ENCODE measurements around the gene CLEC17A.
"Not testable (repeated sequence)": the region's sequence is repeated elsewhere in the genome, so short reads cannot be mapped to it uniquely, and the experiment has no call there.

Gene CLEC17A

GRCh38 chr19:14584372-14584771 is 1.5 kb downstream of the CLEC17A start:
- DNase-seq: not testable (repeated sequence)

- not testable (repeated sequence) for DNase-seq
Measured at GRCh38 chr19:14585187-14585586, 2.3 kb downstream of the CLEC17A start.

DNA sequence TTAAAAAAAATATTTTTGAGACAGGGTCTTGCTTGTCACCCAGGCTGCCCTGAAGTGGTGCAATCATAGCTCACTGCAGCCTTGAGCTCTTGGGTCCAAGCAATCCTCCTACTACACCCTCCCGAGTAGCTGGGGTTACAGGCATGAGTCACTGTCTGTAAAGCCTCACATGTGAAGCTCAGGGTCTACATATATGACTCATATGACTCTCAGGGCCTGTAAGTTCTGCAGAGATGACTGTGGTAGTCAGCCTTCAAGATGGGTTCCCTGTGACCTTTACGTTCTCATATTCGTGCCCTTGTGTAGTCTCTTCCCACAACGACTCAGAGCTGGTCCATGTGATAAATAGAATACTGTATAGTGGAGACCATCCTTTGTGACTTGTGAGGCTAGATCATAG is 6.5 kb downstream of the CLEC17A start:
- not testable (repeated sequence) for DNase-seq

- no peak for DNase-seq
Measured at GRCh38 chr19:14595558-14595957, 12.7 kb downstream of the CLEC17A start.

GRCh38 chr19:14599548-14600147 is 16.8 kb downstream of the CLEC17A start:
- no peak for DNase-seq

DNA sequence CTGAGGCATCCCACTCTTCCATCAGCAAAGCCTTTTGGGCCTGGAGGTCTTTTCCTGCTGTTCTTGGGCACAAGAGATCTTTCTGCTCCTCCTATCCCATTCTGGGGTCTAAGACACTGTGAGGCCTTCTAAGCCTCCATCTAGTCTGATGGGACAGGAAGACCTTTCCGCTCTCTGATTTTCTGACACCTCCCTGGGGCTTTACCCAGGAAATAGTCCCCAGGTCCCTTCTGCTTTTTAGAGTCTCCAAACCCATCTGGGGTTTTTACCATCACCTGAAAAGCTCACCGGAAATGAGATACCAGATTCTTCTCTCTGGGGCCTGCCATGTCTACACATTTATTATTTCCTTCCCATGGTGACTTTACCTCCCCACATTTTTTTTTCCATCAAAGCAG is 21.1 kb downstream of the CLEC17A start:
- no peak for DNase-seq

- DNase-seq: no peak
Measured at GRCh38 chr19:14606627-14607026, 23.7 kb downstream of the CLEC17A start.

DNA sequence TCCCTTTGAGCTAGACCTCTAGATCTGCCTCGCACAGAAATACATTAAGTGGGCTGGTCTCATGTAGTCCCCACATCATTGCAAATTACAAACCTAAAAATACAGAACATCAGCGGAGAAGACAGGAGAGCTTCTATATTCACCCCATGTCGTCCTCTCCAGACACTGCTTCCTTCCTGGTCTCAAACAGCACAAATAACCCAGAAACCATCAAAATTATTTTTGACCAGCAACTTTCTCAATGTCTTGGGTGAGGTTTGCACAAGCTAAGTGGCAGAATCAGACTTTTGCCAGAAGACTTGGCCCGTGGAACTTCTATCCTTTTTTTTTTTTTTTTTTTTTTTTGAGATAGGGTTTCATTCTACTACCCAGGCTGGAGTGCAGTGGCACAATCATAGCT is 28.2 kb downstream of the CLEC17A start:
- no peak for DNase-seq

DNA sequence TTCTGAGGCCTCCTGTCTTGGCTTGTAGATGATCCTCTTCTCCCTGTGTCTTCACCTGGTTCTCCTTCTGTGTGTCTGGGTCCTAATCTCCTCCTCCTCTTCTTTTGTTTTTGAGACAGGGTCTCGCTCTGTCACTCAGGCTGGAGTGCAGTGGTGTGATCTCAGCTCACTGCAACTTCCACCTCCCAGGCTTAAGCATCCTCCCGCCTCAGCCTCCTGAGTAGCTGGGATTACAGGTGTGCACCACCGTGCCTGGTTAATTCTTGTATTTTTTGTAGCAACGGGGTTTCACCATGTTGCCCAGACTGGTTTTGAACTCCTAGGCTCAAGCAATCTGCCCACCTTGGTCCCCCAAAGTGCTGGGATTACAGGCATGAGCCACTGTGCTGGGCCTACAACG is 29.4 kb downstream of the CLEC17A start:
- DNase-seq: not testable (repeated sequence)

- no peak for DNase-seq
Measured at GRCh38 chr19:14612657-14613056, 29.8 kb downstream of the CLEC17A start.

- not testable (repeated sequence) for DNase-seq
Measured at GRCh38 chr19:14613399-14614098, 30.7 kb downstream of the CLEC17A start.

- DNase-seq: no peak
Measured at GRCh38 chr19:14614099-14614412, 31.2 kb downstream of the CLEC17A start.

DNA sequence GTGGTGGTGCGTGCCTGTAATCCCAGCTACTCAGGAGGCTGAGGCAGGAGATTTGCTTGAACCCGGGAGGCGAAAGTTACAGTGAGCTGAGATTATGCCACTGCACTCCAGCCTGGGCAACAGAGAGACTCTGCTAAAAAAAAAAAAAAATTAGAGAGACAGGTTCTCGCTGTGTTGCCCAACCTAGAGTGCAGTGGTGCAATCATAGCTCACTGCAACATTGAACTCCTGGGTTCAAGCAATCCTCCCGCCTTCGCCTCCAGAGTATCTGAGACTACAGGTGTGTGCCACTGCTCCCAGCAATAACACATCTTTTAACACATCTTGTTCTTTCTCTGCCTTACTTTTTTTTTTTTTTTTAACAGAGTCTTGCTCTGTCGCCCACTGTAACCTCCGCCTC is 32.7 kb downstream of the CLEC17A start:
- DNase-seq: no peak

- no peak for DNase-seq
Measured at GRCh38 chr19:14616407-14616806, 33.5 kb downstream of the CLEC17A start.

DNA sequence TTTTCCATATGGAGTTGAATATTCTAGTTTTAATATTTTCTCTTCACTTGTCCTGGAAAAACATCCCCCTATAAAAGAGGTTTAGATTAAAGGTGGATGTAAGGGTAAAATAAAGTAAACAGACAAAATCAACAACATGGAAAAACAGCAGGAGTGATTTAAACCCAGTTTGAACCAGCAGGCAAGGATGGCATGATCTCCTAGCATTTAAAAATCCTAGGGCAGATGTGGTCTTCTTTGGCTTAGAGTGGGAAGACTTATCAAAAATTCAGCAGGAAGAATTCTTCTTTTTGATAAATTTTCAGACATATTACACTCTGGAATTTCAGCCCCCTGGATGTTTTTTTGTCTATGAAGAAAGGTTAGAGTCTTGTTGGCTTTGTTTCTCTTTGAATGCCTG is 36.5 kb downstream of the CLEC17A start:
- DNase-seq: no peak

DNA sequence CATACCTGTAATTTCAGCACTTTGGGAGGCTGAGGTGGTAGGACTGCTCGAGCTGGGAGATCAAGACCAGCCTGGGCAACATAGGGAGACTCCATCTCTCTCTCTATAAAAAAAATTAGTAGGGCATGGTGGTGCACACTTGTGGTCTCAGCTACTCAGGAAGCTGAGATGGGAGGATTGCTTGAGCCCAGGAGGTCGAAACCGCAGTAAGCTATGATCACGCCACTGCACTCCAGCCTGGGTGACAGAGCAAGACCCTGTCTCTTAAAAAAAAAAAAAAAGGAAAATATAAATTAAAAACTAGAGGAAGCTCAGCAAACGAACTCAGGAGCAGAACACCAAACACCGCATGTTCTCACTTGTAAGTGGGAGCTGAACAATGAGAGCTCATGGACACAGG is 41.6 kb downstream of the CLEC17A start:
- not testable (repeated sequence) for DNase-seq

DNA sequence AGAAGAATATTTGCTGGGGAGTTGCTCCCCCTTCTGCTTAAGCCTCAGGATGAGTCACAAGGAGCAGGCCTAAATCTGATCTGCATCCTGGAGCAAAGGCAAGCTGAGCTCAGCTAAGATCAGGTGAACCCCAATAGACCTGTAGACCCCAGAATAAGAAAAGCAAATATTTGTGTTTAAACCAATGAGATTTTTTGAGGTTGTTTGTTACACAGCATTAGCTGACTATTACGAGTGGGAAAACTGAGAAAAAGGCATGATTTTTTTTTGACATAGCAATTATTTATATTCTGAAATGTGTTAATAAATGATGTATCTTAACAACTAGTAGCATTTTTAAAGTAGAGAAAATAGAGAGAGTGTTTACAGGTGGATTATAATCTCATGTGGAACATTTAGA is 46.7 kb downstream of the CLEC17A start:
- no peak for DNase-seq

GRCh38 chr19:14632286-14632685 is 49.4 kb downstream of the CLEC17A start:
- DNase-seq: no peak

- no peak for DNase-seq
Measured at GRCh38 chr19:14639536-14640277, 56.8 kb downstream of the CLEC17A start.

- no peak for DNase-seq
Measured at GRCh38 chr19:14648506-14648905, 65.6 kb downstream of the CLEC17A start.

- DNase-seq: no peak
Measured at GRCh38 chr19:14649020-14649419, 66.1 kb downstream of the CLEC17A start.

DNA sequence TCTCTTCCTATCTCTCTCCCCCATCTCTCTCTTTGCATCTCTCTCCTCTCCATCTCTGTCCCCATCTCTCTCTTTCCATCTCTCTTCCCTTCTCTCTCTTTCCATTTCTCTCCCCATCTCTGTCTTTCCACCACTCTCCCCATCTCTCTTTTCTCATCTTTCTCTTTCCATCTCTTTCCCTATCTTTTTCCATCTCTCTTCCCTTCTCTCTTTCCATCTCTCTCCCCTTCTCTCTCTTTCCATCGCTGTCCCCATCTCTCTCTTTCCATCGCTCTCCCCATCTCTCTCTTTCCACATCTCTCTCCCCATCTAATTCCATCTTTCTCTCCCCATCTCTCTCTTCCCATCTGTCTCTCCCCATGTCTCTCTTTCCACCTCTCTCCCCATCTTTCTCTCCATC is 67.3 kb downstream of the CLEC17A start:
- no peak for DNase-seq

DNA sequence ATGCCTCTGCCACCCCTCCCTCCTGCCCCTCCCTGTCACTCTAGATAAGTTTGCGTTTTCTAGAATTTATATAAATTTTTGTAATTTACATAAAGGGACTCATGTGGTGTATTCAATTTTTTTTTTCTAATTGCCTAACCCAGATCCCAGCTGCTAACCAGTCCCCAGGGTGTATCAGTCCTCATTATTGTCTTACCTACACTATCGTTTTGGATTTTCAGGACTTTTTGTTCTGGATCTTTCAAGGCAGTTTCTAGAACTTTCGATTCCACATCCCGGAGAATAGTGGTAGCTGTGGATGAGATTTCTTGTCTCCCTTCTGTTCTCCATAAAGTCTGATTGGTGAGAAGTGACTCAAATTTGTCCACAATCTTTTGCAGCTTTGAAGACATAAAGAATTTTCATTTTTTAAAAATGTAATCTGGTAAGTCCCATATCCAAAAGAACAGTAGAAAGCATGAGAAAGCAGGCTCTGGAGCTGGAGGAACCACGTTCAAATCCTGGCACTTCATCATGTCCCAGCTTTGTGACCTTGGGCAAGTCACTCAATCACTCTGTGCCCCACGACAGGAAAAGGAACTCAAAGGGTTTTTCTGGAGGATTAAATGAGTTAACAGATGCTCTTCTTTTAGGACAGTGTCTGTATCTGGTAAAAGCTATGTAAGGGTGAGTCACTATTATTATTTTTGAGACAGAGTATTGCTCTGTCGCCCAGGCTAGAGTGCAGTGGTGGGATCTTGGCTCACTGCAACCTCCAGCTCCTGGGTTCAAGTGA is 72.1 kb downstream of the CLEC17A start:
- no peak for DNase-seq

- no peak for DNase-seq
Measured at GRCh38 chr19:14655726-14656125, 72.8 kb downstream of the CLEC17A start.
